H1 (cell line): ENCODE data around the gene NBL1. TPM values are rescaled to one million over a fixed set of nuclear protein-coding genes. Genes with fewer than 3 reads are reported as not detected.

Experiments used
- CTCF ChIA-PET: fragments of 300-600 bp; sonication (Branson Sonifier 250); formaldehyde crosslinking; loops from one replicate; lab custom pipeline; 2021; ENCODE audit not compliant: partially characterized antibody; lab: Charles Lee
- POLR2A ChIA-PET: fragments of 300-600 bp; sonication (Branson Sonifier 250); formaldehyde crosslinking; loops from one replicate; lab custom pipeline; 2021; ENCODE audit warnings: inconsistent platforms; ENCODE audit not compliant: partially characterized antibody; lab: Charles Lee
- DNase-seq, 2 experiments: peaks; one replicate each; pipeline versions ENCODE4 v3.0.0 to v3.0.0-alpha.2; 2010 to 2022; ENCODE audit warnings: low spot score in 2 of 2, low read depth in 1 of 2, mixed read lengths in 1 of 2
- FAIRE-seq: peaks from 2 replicates; lab custom pipeline; 2011; peaks lifted over from hg19 to GRCh38; lab: Jason Lieb, UNC
- H2AFZ ChIP-seq: 2 replicates; pipeline ENCODE4 v1.8.1; 2012; ENCODE audit warnings: low read length, inconsistent platforms
- H2AK5ac ChIP-seq: 2 replicates; pipeline ENCODE4 v1.6.1; 2013; ENCODE audit warnings: low read depth, low read length
- H2BK120ac ChIP-seq: replicated peaks from 2 replicates; pipeline ENCODE3; 2013; ENCODE audit warnings: low read depth, low read length, inconsistent platforms
- H2BK12ac ChIP-seq: 2 replicates; pipeline ENCODE4 v1.6.1; 2013; ENCODE audit warnings: low read depth, low read length
- H2BK15ac ChIP-seq: 2 replicates; pipeline ENCODE4 v1.6.1; 2013; ENCODE audit warnings: low read length
- H2BK20ac ChIP-seq: 2 replicates; pipeline ENCODE4 v1.6.1; 2013; ENCODE audit warnings: low read length
- H2BK5ac ChIP-seq: 2 replicates; pipeline ENCODE4 v1.6.1; 2013; ENCODE audit warnings: low read depth, low read length
- H3K14ac ChIP-seq: 2 replicates; pipeline ENCODE4 v1.6.1; 2013; ENCODE audit warnings: inconsistent platforms; ENCODE audit not compliant: insufficient read length
- H3K18ac ChIP-seq: 2 replicates; pipeline ENCODE4 v1.6.1; 2013; ENCODE audit warnings: low read length; ENCODE audit errors: extremely low read depth
- H3K23ac ChIP-seq: 2 replicates; pipeline ENCODE4 v1.6.1; 2013; ENCODE audit warnings: inconsistent platforms; ENCODE audit not compliant: insufficient read length
- H3K23me2 ChIP-seq: 2 replicates; pipeline ENCODE4 v1.6.1; 2013; ENCODE audit warnings: low read depth, low read length
- H3K27ac ChIP-seq: 2 replicates; pipeline ENCODE4 v1.6.1; 2011; ENCODE audit warnings: low read depth, low read length, inconsistent platforms
- H3K27me3 ChIP-seq, 4 experiments: replicated peaks in 1 of 4; 1 replicate in 1 of 4; 2 replicates in 3 of 4; pipeline versions ENCODE4 v1.6.1 to v1.8.1; 2011 to 2013; ENCODE audit warnings: low read length in 3 of 4, mild to moderate bottlenecking in 3 of 4, inconsistent platforms in 2 of 4, mixed read lengths in 2 of 4, moderate library complexity in 1 of 4; ENCODE audit not compliant: control insufficient read depth in 3 of 4, insufficient read depth in 3 of 4; ENCODE audit errors: extremely low read depth in 1 of 4
- H3K36me3 ChIP-seq, 4 experiments: 2 replicates each; pipeline versions ENCODE4 v1.6.1 to v1.8.1; 2011 to 2013; ENCODE audit warnings: mild to moderate bottlenecking in 4 of 4, low read length in 3 of 4, moderate library complexity in 2 of 4, control low read depth in 1 of 4, inconsistent platforms in 1 of 4; ENCODE audit not compliant: insufficient read depth in 4 of 4, control insufficient read depth in 2 of 4
- H3K4ac ChIP-seq: replicated peaks from 2 replicates; pipeline ENCODE3; 2013; ENCODE audit warnings: low read length, low read depth, mixed read lengths, inconsistent platforms; ENCODE audit not compliant: insufficient read length
- H3K4me1 ChIP-seq, 4 experiments: replicated peaks in 1 of 4; 1 replicate in 1 of 4; 2 replicates in 3 of 4; pipeline versions ENCODE4 v1.6.1 to v1.8.1; 2011 to 2013; ENCODE audit warnings: low read length in 3 of 4, inconsistent platforms in 2 of 4, mixed read lengths in 1 of 4; ENCODE audit not compliant: insufficient read depth in 4 of 4, control insufficient read depth in 3 of 4
- H3K4me2 ChIP-seq, 2 experiments: 2 replicates each; pipeline versions ENCODE4 v1.6.1 to v1.8.1; 2011 to 2013; ENCODE audit warnings: low read depth in 2 of 2, low read length in 2 of 2, control low read depth in 1 of 2, inconsistent platforms in 1 of 2, mild to moderate bottlenecking in 1 of 2; ENCODE audit not compliant: insufficient read depth in 1 of 2
- H3K4me3 ChIP-seq, 4 experiments: fragments of 200-600, 300-600 bp in 1 of 4; sonication (generic), shearing (Covaris generic), sonication (Bioruptor Twin) in 1 of 4; 2 replicates each; pipeline versions ENCODE4 v1.5.1 to v1.8.1; 2011 to 2016; ENCODE audit warnings: low read length in 4 of 4, low read depth in 3 of 4, control low read depth in 2 of 4, inconsistent platforms in 2 of 4, mild to moderate bottlenecking in 2 of 4, mixed read lengths in 1 of 4, moderate library complexity in 1 of 4; ENCODE audit not compliant: insufficient read depth in 2 of 4; ENCODE audit errors: extremely low read depth in 1 of 4
- H3K56ac ChIP-seq: replicated peaks from 2 replicates; pipeline ENCODE3; 2013; ENCODE audit warnings: low read depth, mild to moderate bottlenecking, mixed read lengths, low read length, inconsistent platforms; ENCODE audit not compliant: insufficient read length
- H3K79me1 ChIP-seq: 2 replicates; pipeline ENCODE4 v1.6.1; 2013; ENCODE audit warnings: low read depth, low read length, control low read depth
- H3K79me2 ChIP-seq, 2 experiments: 2 replicates each; pipeline versions ENCODE4 v1.6.1 to v1.8.1; 2012 to 2013; ENCODE audit warnings: low read length in 2 of 2, mild to moderate bottlenecking in 2 of 2, inconsistent platforms in 1 of 2; ENCODE audit not compliant: insufficient read depth in 2 of 2, control insufficient read depth in 1 of 2
- H3K9ac ChIP-seq, 4 experiments: replicated peaks in 1 of 4; 1 replicate in 1 of 4; 2 replicates in 3 of 4; pipeline versions ENCODE4 v1.6.1 to v1.8.1; 2011 to 2013; ENCODE audit warnings: low read depth in 3 of 4, low read length in 3 of 4, control low read depth in 2 of 4, mild to moderate bottlenecking in 2 of 4, moderate library complexity in 2 of 4, inconsistent platforms in 1 of 4; ENCODE audit errors: extremely low read depth in 1 of 4
- H3K9me3 ChIP-seq, 2 experiments: 2 replicates each; pipeline versions ENCODE4 v1.6.1 to v1.8.1; 2012 to 2013; ENCODE audit warnings: mild to moderate bottlenecking in 2 of 2, moderate library complexity in 2 of 2, control low read depth in 1 of 2, inconsistent platforms in 1 of 2, low read depth in 1 of 2, low read length in 1 of 2, mixed read lengths in 1 of 2; ENCODE audit not compliant: insufficient read depth in 2 of 2
- H4K20me1 ChIP-seq, 2 experiments: replicated peaks in 1 of 2; 2 replicates each; pipeline versions ENCODE3 to v1.8.1; 2011 to 2013; ENCODE audit warnings: inconsistent platforms in 2 of 2, low read length in 2 of 2, mild to moderate bottlenecking in 1 of 2; ENCODE audit not compliant: insufficient read depth in 2 of 2, control insufficient read depth in 1 of 2
- H4K5ac ChIP-seq: 2 replicates; pipeline ENCODE4 v1.6.1; 2013; ENCODE audit warnings: low read length, low read depth, mixed read lengths, inconsistent platforms; ENCODE audit not compliant: insufficient read length
- H4K8ac ChIP-seq: 2 replicates; pipeline ENCODE4 v1.8.0; 2013; ENCODE audit warnings: mild to moderate bottlenecking, moderate library complexity, low read length, inconsistent platforms; ENCODE audit not compliant: insufficient read depth; ENCODE audit errors: extremely low read depth
- H4K91ac ChIP-seq: replicated peaks from 2 replicates; pipeline ENCODE3; 2013; ENCODE audit warnings: low read length, mixed read lengths, inconsistent platforms; ENCODE audit not compliant: insufficient read length
- CHD1 ChIP-seq: IDR thresholded peaks from 2 replicates; pipeline ENCODE4 v1.6.1; 2012; ENCODE audit warnings: low read depth, low read length, improper control_type of control experiment
- GTF2F1 ChIP-seq: IDR thresholded peaks from 2 replicates; pipeline ENCODE4 v1.6.1; 2012; ENCODE audit warnings: low read depth, low read length, improper control_type of control experiment, borderline replicate concordance
- HDAC2 ChIP-seq, 2 experiments: fragments of 300-600 bp in 1 of 2; sonication (generic) in 1 of 2; IDR thresholded peaks; 2 replicates each; pipeline ENCODE4 v1.6.1; 2011 to 2012; ENCODE audit warnings: low read depth in 2 of 2, low read length in 2 of 2, mild to moderate bottlenecking in 2 of 2, moderate library complexity in 2 of 2, borderline replicate concordance in 1 of 2, inconsistent platforms in 1 of 2
- JUND ChIP-seq: IDR thresholded peaks from 2 replicates; pipeline ENCODE4 v1.6.1; 2011; ENCODE audit warnings: mild to moderate bottlenecking, improper control_type of control experiment, low read length
- SIN3A ChIP-seq, 2 experiments: IDR thresholded peaks in 1 of 2; conservative IDR thresholded peaks in 1 of 2; 2 replicates each; pipeline ENCODE4 v1.6.1; 2011 to 2012; ENCODE audit warnings: low read length in 2 of 2, improper control_type of control experiment in 1 of 2, low read depth in 1 of 2, mild to moderate bottlenecking in 1 of 2
- SP4 ChIP-seq: IDR thresholded peaks from 2 replicates; pipeline ENCODE4 v1.6.1; 2012; ENCODE audit warnings: low read length, inconsistent platforms
- ZNF274 ChIP-seq: IDR thresholded peaks from 2 replicates; pipeline ENCODE4 v1.7.0; 2012; ENCODE audit warnings: low read length, borderline replicate concordance; ENCODE audit errors: extremely low read depth
- WGBS, 2 experiments: shearing (Covaris generic) in 1 of 2; methylation state at CpG; one replicate each; pipeline versions ENCODE4 v1.1.6 to v1.1.7; 2013 to 2015; ENCODE audit warnings: low lambda C conversion rate in 2 of 2, mixed read lengths in 2 of 2, inconsistent platforms in 1 of 2, low coverage in 1 of 2, missing lambda C conversion rate in 1 of 2; ENCODE audit not compliant: insufficient replicate concordance in 2 of 2, insufficient coverage in 1 of 2, insufficient read length in 1 of 2; ENCODE audit errors: extremely low coverage in 1 of 2, missing lambda C conversion rate in 1 of 2; 5-methylcytosine and 5-hydroxymethylcytosine counted together
- polyA plus RNA-seq, 7 experiments: library from polyadenylated mRNA; depleted of rRNA in 3 of 7; stranded (reverse) in 5 of 7; unstranded in 2 of 7; fragments of >200 nt in 5 of 7; fragments of 200-250 nt in 2 of 7; gene quantifications; 1 replicate in 5 of 7; 2 replicates in 1 of 7; 4 replicates in 1 of 7; pipeline versions ENCODE4 v1.2.1 to v1.2.3, GENCODE V29; 2011 to 2013; ENCODE audit warnings: missing spikeins in 2 of 7, mixed read lengths in 2 of 7
- total RNA-seq: library from RNA; stranded (reverse); fragmentation: NEBNext Ultra II Directional; extraction: Animal tissue kit (Norgen Biotek cat#: 25700); gene quantifications from 2 replicates; pipeline ENCODE4 v1.2.1, GENCODE V29; 2021

NBL1 gene
- total and polyA plus RNA-seq, 2 of the 8 experiments (the other 6 are each of a cell fraction or from before 2014, with no cell fraction given): 8.7 to 9.7 TPM

DNA sequence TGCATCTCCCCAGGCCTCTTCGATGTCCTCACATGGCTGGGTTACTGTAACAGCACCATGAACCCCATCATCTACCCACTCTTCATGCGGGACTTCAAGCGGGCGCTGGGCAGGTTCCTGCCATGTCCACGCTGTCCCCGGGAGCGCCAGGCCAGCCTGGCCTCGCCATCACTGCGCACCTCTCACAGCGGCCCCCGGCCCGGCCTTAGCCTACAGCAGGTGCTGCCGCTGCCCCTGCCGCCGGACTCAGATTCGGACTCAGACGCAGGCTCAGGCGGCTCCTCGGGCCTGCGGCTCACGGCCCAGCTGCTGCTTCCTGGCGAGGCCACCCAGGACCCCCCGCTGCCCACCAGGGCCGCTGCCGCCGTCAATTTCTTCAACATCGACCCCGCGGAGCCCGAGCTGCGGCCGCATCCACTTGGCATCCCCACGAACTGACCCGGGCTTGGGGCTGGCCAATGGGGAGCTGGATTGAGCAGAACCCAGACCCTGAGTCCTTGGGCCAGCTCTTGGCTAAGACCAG, 34.9 kb downstream of the NBL1 start:
- no peak for FAIRE-seq

More for the DNA sequence above, 34.9 kb downstream of the NBL1 start:
- H2BK5ac ChIP-seq: no peak overlapping the region
- no peak overlapping the region for H4K8ac ChIP-seq
- POLR2A ChIA-PET: interaction anchor here (1.4 kb wide), 1 partner anchor 10 kb away, joined by 4 read pairs; no protein-coding TSS in a partner anchor
- H4K5ac ChIP-seq: no peak overlapping the region
- H3K4ac ChIP-seq: no peak overlapping the region
- H3K36me3 ChIP-seq: no peaks in the 10 kb centered on the region
- H3K79me1 ChIP-seq: no peaks in the 10 kb centered on the region
- no peaks in the 10 kb centered on the region; the same call in 1 of the 2 replicates for H3K23me2 ChIP-seq
- no peak overlapping the region for H3K9ac ChIP-seq
- H3K9me3 ChIP-seq: no peaks in the 10 kb centered on the region
- peaks cover 0 to 11% (median 3%) of the 10 kb centered on the region in 4 experiments; a peak in 2 of 7 replicates for H3K4me1 ChIP-seq
- H3K23ac ChIP-seq: no peak overlapping the region
- H2BK12ac ChIP-seq: no peak overlapping the region
- H3K14ac ChIP-seq: no peak overlapping the region
- no peak overlapping the region for H3K56ac ChIP-seq
- no peak overlapping the region for H2AK5ac ChIP-seq
- H3K79me2 ChIP-seq: no peaks in the 10 kb centered on the region
- no peak for DNase-seq
- H3K4me2 ChIP-seq: no peak overlapping the region
- H3K27me3 ChIP-seq: no peaks in the 10 kb centered on the region; a peak in 2 of 7 replicates
- WGBS, 2 experiments: 94% methylated on average over 33 of the region's 34 CpGs; no CpG with 5 or more reads in 1 of the 2 experiments
- H4K91ac ChIP-seq: no peak overlapping the region
- H2AFZ ChIP-seq: no peak overlapping the region
- H2BK120ac ChIP-seq: no peak overlapping the region
- no peak overlapping the region for H3K27ac ChIP-seq
- CTCF ChIA-PET: interaction anchor here (0.8 to 5.2 kb wide), 3 partner anchors 11 to 25 kb away, joined by 3 to 46 read pairs (median 26); no protein-coding TSS in a partner anchor
- no peak overlapping the region for H3K18ac ChIP-seq
- no peak overlapping the region for H3K4me3 ChIP-seq
- H2BK15ac ChIP-seq: no peak overlapping the region
- no peak overlapping the region for H2BK20ac ChIP-seq
- H4K20me1 ChIP-seq: peaks cover 0 to 3% of the 10 kb centered on the region in 2 experiments
- no peak for TF ChIP-seq CHD1
- no peak for TF ChIP-seq SP4
- TF ChIP-seq ZNF274: no peak
- TF ChIP-seq JUND: no peak
- no peak for TF ChIP-seq SIN3A (conservative IDR thresholded peaks at IDR 0.05 in 1 of 2, IDR thresholded peaks at IDR 0.05 in 1 of 2; ENCODE audit: low read depth in 1 of 2, low read length in 2 of 2)
- no peak for TF ChIP-seq HDAC2 (IDR thresholded peaks at IDR 0.05; ENCODE audit: borderline replicate concordance in 1 of 2, low read depth in 2 of 2, low read length in 2 of 2)
- no peak for TF ChIP-seq GTF2F1
